ENCODE measurements around the gene HSPBP1.

GRCh38 chr19:55319785-55320184 is 39.9 kb upstream of the HSPBP1 start:
- TF ChIP-seq, protein P1, sequence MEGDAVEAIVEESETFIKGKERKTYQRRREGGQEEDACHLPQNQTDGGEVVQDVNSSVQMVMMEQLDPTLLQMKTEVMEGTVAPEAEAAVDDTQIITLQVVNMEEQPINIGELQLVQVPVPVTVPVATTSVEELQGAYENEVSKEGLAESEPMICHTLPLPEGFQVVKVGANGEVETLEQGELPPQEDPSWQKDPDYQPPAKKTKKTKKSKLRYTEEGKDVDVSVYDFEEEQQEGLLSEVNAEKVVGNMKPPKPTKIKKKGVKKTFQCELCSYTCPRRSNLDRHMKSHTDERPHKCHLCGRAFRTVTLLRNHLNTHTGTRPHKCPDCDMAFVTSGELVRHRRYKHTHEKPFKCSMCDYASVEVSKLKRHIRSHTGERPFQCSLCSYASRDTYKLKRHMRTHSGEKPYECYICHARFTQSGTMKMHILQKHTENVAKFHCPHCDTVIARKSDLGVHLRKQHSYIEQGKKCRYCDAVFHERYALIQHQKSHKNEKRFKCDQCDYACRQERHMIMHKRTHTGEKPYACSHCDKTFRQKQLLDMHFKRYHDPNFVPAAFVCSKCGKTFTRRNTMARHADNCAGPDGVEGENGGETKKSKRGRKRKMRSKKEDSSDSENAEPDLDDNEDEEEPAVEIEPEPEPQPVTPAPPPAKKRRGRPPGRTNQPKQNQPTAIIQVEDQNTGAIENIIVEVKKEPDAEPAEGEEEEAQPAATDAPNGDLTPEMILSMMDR (IDR thresholded peaks at IDR 0.05) = no peak
- TF ChIP-seq EZH2phosphoT487 (IDR thresholded peaks at IDR 0.05) (no peak), EZH2 (IDR thresholded peaks at IDR 0.05) (no peak)

Measured in neural progenitor cell (in vitro differentiated cells).